Right forelimb (tissue), 1 donor: Measurements from ENCODE around the gene RIN1.
"Not testable (repeated sequence)": the region's sequence is repeated elsewhere in the genome, so short reads cannot be mapped to it uniquely, and the experiment has no call there.

Source experiments
- DNase-seq: peaks from one replicate; pipeline ENCODE4 v3.0.0-alpha.2; 2018

RIN1 gene

GRCh38 chr11:66360406-66361073, 24.3 kb upstream of the RIN1 start:
- DNase-seq: no peak

GRCh38 chr11:66359662-66360087, 23.4 kb upstream of the RIN1 start:
- no peak for DNase-seq

GRCh38 chr11:66350560-66351235, 14.5 kb upstream of the RIN1 start:
- DNase-seq: not testable (repeated sequence)

GRCh38 chr11:66349084-66349386, 12.8 kb upstream of the RIN1 start:
- DNase-seq: no peak

- peak; percentile 91 for DNase-seq
Observed at GRCh38 chr11:66347425-66348276, 11.4 kb upstream of the RIN1 start, which contains the start of gene B4GAT1. TSS of gene B4GAT1 (minus strand) at chr11:66347629. CDS start at chr11:66347545, 84 bp downstream.

- DNase-seq: peak; percentile 36
Observed at GRCh38 chr11:66346476-66347424, 10.5 kb upstream of the RIN1 start.

GRCh38 chr11:66345316-66345649, 9.0 kb upstream of the RIN1 start:
- no peak for DNase-seq

GRCh38 chr11:66344550-66345315, 8.5 kb upstream of the RIN1 start, which contains the start of gene BRMS1:
TSS of gene BRMS1 (minus strand) at chr11:66345104. CDS start at chr11:66342234, 2,870 bp downstream.
- DNase-seq: peak; percentile 98

GRCh38 chr11:66343176-66343575, 6.9 kb upstream of the RIN1 start:
- DNase-seq: no peak

- no peak for DNase-seq
Observed at GRCh38 chr11:66341502-66342126, 5.4 kb upstream of the RIN1 start.

GRCh38 chr11:66340596-66341501, 4.6 kb upstream of the RIN1 start:
- DNase-seq: no peak

- DNase-seq: no peak
Observed at GRCh38 chr11:66339686-66340483, 3.7 kb upstream of the RIN1 start.

- peak; percentile 31 for DNase-seq
Observed at GRCh38 chr11:66339162-66339675, 3.0 kb upstream of the RIN1 start.

- DNase-seq: peak; percentile 45
Observed at GRCh38 chr11:66338276-66339161, 2.3 kb upstream of the RIN1 start.

- DNase-seq: peak; percentile 43
Observed at GRCh38 chr11:66337103-66337899, 1.1 kb upstream of the RIN1 start.

- DNase-seq: peak; percentile 73
Observed at GRCh38 chr11:66335531-66336233, 552 bp downstream of the RIN1 start.
